Panc1 (cell line): Measurements from ENCODE around the gene DBET.
"Not testable (repeated sequence)": the region's sequence is repeated elsewhere in the genome, so short reads cannot be mapped to it uniquely, and the experiment has no call there.

Source experiments
- CTCF ChIP-seq: fragments of 450-650 bp; IDR thresholded peaks from 2 replicates; pipeline ENCODE4 v1.5.1; 2017; ENCODE audit warnings: mild to moderate bottlenecking
- POLR2AphosphoS5 ChIP-seq: IDR thresholded peaks from 2 replicates; pipeline ENCODE4 v1.6.1; 2012; ENCODE audit warnings: mild to moderate bottlenecking, low read depth, low read length, moderate library complexity
- REST ChIP-seq, 2 experiments: IDR thresholded peaks; 2 replicates each; pipeline ENCODE4 v1.6.1; 2011 to 2012; ENCODE audit warnings: low read depth in 2 of 2, control low read depth in 1 of 2, low read length in 1 of 2, mild to moderate bottlenecking in 1 of 2, moderate library complexity in 1 of 2; ENCODE audit not compliant: insufficient read depth in 1 of 2
- TCF7L2 ChIP-seq: IDR thresholded peaks from 2 replicates; pipeline ENCODE4 v1.6.1; 2011; ENCODE audit warnings: mild to moderate bottlenecking, low read depth, low read length, inconsistent platforms

GRCh38 chr4:190109390-190110011 lies 45.2 kb downstream of the DBET start:
- TF ChIP-seq CTCF; REST (IDR thresholded peaks at IDR 0.05; ENCODE audit: insufficient read depth in 1 of 2, low read depth in 2 of 2, low read length in 1 of 2); POLR2AphosphoS5; TCF7L2: not testable (repeated sequence)
